ENCODE data around the gene VIT.

The VIT gene

DNA sequence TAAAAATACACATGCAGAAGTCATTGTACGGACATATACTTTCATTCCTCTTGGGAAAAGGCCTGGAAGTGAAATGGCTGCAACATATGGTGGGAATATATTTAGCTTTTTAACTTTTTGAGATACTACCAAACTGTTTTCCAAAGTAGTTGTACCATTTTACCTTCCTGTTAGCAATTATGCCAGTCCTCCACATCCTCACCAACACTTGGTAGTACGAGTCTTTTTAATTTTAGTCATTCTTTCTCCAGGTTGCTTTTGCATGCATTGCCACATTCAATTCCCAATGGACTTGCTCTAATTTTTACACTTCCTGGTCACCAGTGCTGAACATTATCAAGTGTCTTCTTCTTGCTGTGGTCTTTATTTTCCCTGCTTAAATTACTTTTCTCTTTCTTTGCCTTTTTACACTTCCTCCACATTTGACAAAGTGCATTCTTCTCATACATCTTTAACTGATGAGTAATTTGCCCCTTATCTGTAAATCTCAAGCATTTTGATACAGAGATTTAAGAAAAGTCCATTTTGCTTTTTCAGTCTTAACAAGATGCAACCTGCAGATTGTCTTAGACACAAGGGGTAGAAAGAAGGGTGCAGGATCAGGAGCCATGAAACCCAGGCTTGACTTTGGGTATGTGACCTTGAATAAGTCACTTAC is 14.5 kb downstream of the VIT start:
- DNase-seq (ENCODE audit: low spot score): no peak

DNA sequence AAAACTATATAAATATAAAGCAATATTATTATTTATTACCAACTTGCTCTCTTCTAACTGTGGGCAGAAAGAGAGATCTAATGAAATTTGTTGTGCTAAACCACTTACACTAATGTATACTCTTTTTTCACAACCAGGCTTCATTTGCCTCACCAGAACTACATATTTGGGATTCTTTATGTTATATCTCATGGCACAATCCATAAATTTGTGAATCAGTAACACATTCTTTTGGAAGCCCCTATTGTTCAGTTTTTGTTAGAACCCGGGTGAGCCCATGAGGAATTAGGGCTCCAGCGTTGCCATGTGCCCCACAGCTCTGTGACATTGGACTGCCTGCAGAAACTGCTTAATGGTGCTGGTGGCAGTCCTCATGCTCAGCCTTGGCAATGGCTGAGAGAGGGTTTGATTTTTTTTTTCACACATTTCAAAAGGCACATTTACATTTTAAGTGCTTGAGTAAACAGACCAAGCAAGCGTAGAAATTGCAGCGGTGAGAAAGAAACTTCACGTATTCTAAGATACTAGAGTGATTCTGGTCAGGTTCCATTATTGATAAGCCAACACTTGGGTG is 15.3 kb downstream of the VIT start:
- DNase-seq (ENCODE audit: low spot score): no peak

DNA sequence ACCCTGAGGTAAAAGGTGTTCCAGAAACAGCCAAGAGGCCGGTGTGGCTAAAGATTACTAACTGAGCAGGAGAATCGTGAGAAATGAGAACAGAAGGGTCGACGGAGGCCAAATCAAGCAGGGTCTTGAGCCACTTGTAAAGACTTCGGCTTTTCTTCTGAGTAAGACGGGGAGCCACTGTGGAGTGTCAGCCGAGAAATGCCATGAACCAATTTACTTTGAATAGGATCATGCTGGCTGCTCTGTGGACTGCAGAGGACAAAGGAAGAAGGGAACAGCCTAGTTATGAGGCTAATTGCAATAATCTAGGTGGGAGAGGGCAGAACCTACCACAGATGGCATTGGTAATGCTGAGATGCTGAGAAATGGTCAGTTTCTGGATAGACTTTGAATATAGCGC is 16.8 kb downstream of the VIT start:
- DNase-seq (ENCODE audit: low spot score): no peak

DNA sequence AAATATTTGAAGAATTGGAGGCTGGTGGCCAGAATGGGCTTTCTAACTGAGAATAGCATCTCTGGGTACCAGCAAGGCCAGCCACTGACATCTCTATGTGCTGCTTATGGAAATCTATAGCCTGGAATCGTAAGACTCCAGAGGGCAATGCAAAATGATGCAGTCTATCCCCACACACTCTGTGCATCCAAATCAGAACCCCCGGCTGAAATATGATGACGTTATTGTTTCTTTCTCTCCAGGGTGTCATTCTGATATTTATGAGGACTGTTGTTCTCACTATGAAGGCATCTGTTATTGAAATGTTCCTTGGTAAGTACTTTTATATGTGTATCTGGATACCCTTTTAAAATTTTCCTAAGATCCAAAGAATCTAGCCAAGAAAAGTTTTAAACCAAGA is 19.6 kb downstream of the VIT start:
- no peak for DNase-seq (ENCODE audit: low spot score)

DNA sequence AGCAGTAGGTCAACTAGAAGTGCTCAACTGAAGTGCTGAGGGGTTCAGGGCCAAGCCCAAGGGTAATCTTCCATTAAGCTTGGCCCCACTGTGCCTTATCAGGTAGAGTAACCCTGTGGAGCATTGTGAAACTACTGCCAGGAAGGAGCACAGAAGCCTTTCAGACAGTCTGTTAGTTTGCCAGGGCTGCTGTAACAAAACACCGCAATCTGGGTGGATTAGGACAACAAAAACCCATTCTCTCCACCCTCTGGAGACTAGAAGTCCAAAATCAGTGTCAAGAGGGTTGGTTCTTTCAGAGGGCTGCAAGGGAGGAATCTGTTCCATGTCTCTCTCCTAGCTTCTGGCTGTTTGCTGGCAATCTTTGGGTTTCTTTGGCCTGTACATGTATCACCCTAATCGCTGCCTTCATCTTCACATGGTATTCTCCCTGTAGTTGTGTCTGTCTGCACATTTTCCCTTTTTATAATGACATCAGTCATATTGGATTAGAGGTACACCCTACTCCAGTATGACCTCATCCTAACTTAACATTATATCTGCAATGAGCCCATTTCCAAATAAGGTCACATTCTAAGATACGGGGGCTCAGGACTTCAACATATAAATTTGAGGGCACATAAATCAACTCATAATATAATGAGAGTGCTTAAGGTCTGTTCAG is 21.2 kb downstream of the VIT start:
- no peak for DNase-seq (ENCODE audit: low spot score)

DNA sequence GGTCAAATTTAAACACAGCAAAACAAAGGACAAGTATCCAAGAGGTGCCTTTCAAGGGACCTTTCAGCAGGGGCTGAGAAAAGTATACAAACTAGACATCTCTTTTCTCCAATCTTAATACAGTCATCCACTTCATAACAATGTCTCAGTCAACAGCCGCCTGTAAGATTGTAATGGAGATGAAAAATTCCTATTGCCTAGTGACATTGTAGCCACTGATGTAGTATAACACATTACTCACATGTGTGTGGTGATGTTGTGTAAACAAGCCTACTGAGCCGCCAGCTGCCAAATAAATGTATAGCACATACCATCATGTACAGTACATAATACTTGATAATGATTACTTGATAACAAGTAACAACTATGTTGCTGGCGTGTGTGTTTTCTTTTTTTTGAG is 31.0 kb downstream of the VIT start:
- no peak for DNase-seq (ENCODE audit: low spot score)

DNA sequence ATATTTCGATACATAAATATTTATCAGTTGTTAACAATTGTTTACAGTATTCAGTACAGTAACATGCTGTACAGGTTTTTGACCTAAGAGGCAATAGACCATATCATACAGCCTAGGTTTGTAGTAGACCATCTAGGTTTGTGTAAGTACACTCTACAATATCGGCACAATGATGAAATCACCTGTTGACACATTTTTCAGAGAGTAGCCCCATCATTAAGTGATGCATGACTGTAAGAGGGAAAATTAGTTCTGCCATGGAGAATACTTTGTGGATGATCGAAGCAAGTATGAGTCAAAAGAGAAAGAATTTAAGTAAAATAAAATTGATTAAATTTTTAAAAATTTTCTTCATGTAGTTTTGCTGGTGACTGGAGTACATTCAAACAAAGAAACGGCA is 32.6 kb downstream of the VIT start:
- DNase-seq (ENCODE audit: low spot score): no peak

DNA sequence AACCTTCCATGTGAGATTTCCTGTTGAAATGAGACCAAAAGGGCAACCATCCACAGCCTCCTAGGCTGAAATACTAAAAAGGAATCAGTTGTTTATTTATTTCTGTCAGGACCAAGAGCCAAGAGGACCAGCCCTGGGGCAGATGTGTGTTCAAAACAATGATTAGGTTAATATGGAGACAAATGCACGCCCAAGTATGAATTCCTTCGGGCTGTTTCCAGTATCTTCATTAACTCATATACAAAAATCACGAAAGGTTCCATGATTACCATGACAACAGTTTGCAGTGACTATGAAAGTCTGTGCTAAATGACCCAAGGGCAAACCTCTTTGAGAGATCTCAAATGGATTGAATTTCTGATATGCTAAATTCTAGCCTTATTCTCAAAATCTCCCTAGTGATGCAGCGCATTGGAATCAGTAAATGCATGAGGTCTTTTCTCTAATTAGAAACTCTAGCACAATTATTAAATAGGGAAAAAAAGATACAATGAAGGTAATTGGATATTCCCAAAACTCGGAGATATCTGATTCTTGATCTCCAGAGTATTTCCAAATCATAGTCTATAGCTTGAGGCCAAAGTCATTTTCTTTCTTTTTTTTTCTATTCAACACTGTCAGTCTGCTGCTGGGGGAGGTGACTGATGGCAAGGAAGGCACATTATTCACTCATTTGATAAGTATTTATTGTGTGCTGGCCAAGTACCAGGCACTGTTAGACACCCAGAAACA is 35.6 kb downstream of the VIT start:
- no peak for DNase-seq (ENCODE audit: low spot score)

DNA sequence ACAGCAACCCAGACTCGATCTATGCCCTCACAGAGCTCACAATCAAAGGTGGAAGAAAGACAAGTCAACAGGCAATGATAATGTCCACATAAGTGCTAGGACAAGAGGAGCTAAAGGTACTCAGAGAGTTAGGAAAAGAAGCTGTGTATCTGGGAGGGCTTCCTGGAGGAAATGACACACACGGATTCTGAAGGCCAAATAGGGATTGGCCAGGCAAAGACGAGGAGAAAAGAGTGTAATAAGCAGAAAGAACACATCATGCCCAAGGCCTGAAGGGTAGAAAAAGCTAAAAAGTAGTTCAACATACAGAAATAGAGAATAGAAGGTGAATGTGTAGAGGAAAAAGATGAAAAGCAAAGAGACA is 36.1 kb downstream of the VIT start:
- no peak for DNase-seq (ENCODE audit: low spot score)

DNA sequence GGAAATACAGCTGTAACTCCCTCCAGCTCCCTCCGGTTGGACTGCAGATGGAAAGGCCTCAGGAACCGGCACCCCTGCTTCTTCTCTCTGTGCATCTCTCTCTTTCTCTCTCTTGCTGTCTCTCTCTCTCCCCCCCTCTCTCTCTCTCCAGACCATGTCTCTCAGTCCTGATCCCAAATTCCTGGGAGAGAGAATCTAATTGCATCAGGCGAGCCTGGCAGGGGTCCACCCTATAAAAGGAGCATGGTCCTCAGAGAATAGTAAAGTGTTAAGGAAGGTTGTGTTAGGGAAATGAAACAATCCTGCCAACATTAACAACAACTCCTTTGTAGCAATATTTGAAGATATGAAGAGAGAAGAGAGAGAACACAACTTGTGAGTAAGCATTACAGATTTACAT is 36.7 kb downstream of the VIT start:
- DNase-seq (ENCODE audit: low spot score): no peak

DNA sequence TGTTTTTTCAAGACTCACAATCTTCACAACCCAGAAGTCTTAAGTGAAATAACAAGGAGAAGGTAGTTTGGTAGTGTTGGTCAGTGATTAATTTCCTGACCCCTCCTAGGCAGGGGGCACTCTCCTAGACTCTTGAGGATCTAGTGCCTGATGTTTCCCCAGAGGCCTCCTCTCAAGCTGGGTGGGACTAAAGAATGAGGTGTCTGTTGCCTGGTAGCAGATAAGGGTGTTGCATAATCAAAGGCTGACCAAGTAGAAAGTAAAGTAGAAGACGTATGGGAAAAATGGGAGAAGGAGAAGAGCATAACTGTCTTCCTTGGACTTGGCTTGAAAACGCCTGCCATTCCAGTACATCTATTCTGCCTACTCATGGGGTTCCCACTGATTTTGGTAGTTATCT is 37.8 kb downstream of the VIT start:
- no peak for DNase-seq (ENCODE audit: low spot score)

DNA sequence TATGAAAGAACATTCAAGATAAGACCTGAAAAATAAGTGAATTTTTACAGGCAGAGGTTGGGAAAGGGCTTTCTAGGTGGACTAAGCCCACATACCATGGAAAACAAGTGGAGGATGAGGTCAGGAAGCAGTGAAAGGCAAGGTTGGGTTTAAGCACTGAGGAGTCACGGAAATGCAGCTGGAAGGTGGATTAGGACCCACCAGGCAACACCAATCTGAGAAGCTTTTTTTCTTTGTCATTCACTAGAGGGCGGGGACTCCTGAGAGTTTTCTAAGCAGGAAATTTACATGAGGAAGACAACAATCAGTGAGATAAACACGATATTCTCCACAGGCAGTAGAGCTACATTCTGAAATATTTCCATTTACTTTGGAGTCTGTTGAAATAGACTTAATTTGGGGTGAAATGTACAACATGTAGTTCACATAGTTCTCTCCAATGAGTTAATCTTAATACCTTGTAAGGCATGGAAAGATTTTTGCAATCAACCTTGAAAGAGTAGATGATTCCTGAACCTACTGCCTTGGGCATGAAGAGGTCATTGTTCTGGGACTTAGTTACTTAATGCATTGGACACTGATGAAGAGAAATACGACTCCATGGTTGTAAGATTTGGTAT is 40.7 kb downstream of the VIT start:
- no peak for DNase-seq (ENCODE audit: low spot score)

DNA sequence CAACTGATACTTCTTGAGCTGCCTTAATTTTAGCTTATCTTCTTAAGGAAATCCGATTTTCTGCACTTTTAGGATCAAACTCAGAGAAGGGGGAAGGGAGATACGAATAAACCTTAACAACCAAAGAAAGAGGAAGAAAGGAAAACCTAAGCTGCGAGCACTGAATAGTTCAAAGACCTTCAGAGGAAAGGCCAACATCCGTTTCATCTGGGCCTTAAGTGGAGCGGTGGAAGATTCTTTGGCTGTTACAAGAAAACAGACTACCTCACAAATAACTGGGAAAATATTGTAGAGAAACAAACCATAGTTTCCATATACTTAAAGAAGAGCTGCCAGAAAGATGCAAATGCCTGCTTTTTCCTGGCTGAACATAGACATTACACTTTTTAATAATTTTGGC is 43.6 kb downstream of the VIT start:
- no peak for DNase-seq (ENCODE audit: low spot score)

DNA sequence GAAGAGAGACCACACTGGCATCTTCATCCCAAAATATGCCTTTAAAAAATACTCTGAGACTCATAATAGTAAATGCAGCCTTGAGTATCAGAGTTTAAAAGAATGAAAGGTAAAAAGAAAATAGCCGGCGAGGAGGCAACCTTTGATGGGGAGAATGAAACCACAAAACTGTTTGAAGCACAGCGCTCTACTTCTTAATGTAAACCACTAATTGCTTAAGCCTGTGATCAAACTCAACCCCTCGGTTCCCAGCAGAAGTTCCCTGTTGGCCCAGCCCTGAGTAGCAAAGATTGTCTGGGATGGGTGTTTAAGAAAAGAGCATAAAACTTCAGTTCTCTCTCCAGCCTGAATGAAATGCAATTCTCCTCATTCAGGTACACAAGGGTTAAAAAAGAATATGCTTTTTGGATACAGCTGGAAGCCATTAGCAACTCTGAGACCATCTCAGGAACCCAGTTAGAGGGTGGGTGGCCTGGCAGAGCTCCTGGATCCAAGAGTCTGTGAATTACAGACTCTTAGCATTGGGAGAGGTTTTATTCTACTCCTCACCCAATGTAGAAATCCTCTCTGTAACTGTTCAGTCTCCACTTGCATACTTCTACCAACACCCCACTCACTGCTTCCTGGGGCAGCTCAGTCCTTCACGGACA is 44.8 kb downstream of the VIT start:
- DNase-seq (ENCODE audit: low spot score): no peak

DNA sequence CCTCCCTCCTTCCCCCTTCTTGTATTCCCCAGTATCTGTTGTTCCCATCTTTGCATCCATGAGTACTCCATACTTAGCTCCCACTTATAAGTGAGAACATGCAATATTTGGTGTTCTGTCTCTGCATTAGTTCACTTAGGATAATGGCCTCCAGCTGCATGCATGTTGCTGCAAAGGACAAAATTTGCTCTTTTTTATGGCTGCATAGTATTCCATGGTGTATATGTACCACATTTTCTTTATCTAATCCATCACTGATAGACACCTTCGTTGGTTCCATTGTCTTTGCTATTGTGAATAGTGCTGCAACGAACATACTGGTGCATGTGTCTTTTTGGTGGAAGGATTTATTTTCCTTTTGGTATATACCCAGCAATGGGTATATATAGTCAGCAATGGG is 47.4 kb downstream of the VIT start:
- DNase-seq (ENCODE audit: low spot score): no peak

DNA sequence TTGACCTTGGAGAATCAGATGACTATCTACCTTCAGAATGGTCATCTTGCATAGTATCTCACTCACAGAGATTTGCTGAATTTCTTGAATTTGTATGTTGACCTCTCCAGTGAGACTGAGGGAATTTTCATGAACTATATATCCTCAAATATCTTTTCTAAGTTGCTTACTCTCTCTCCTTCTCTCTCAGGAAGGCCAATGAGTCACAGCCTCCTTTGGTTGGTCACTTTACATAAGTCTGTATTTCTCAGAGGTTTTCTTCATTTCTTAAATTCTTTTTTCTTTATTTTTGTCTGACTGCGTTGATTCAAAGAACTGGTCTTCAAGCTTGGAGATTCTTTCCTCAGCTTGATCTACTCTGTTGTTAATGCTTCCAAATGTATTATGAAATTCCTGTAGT is 51.7 kb downstream of the VIT start:
- DNase-seq (ENCODE audit: low spot score): no peak

DNA sequence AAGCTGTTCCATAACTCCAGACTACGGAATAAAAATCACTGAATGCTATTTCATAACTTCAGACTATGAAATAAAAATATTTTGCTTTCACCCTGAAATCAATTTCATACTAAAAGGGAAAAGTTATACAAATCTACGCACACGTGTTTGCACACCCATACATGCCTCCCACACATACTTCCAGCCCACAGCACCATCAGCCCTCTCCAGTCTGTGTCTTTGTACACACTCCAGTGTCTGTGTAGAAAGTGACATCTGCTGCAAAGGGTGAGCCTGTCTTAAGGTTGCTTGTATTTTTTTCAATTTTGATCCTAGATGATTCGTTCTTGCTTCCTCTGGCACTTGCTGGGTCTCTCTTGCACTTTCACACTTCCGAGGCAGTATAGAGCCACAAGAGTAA is 53.6 kb downstream of the VIT start:
- DNase-seq (ENCODE audit: low spot score): no peak

DNA sequence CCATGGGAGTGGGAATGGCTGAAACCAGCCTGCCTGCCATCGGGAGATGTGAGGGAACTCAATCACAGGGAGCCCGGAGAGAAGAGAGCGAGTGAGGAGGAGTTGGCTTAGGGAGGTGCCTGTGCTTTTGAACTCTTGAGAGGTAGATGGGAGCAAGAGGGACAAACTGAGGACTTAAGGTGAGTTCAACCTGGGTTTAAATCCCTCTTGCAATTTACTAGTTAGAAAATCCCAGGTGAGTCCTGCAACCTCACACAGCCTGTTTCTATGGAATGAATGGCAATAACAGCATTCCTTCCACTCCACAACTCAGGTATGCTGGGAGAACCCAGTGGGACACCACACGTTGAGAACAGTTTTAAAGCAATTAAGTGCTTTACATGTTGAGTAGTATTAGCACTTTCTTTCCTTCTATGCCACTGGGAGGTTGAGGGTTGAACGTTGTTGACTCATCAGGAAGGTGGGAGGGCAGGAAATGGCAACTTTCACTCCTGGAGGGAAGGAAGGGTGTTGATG is 57.3 kb downstream of the VIT start:
- no peak for DNase-seq (ENCODE audit: low spot score)

DNA sequence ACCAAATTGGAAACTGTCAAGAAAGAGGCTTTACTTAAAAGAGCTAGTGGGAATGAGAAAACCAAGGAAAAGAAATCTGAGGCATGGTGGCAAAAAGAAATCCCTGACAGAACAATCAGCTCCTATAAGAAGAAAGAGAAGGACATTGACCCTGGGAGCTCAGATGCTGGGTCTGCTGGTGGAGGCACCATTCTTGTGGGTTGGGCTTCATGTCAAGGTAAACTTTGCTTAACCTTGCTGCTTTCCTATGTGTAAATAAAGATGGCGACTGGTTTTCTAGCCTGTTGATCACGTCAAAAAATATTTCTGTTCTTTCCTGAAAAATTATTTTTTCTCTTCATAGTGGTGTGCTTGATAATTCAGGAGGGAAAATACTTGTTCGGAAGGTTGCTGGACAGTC is 58.1 kb downstream of the VIT start:
- no peak for DNase-seq (ENCODE audit: low spot score)

DNA sequence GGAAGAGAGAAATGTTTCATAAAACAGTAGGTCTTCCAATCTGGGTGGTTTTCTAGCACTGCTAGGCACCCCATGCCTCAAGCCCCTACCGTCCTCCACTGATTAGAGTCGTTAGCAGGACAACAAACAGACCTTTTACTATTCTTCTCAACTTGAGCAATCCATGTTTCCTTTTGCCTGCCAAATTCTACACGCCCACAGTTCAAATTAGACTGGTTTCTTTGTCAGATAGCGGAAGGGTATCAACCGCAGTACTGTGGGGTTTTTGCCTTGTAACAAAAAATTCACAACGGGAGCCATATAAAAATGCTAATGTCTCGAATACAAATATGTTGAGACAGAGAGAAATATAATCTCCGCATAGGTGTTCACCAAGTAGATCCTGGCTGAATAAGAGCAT is 59.9 kb downstream of the VIT start:
- no peak for DNase-seq (ENCODE audit: low spot score)

DNA sequence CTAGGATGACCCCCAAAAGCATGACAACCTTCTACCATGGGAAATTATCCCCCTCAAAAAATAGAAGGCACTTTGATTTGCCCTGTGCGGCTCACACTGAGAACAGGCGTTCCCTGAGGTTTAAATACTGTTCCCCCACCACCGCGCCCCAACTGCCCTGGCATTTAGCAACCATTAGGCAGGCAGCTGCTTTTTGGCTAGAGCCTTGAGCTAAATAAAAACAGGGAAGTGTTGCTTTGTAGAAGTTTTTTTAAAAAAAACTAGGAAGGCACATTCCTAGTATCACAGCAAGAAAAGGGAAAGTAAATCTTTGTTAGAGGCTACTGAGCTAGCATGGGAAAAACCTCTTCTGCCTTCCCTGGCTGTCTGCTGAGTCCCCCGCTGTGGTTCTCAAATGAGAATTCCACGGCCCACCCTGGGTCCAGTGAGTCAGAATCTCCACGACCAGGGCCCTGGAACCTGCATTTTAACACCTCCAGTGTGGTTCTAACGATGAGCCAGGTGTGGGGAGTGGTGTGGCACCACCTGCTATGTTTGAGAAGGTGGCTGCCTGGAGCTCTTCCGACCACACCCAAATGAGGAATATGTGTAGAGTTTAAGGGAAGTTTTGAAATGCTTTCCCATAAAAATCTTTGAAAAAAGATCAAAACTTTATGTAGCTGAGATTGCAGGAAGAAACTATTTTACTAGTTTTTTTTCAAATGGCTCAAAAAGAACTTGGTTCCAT is 66.4 kb downstream of the VIT start:
- no peak for DNase-seq (ENCODE audit: low spot score)

Data from CD4-positive, alpha-beta T cell treated with Interleukin-6 at 100 ng/mL for 8 hours (primary cell).